HUES6 (cell line): ENCODE measurements around the gene LIN7B.
"Not testable (repeated sequence)": the region's sequence is repeated elsewhere in the genome, so short reads cannot be mapped to it uniquely, and the experiment has no call there.

Experiments used
- H3K27ac ChIP-seq: 2 replicates; pipeline ENCODE4 v1.7.0; 2013; ENCODE audit warnings: low read depth, mild to moderate bottlenecking, low read length, inconsistent platforms
- H3K27me3 ChIP-seq: 2 replicates; pipeline ENCODE4 v1.6.1; 2013; ENCODE audit warnings: low read length; ENCODE audit not compliant: control insufficient read depth, insufficient read depth
- H3K36me3 ChIP-seq: 2 replicates; pipeline ENCODE4 v1.6.1; 2013; ENCODE audit warnings: low read length; ENCODE audit not compliant: control insufficient read depth, insufficient read depth
- H3K4me1 ChIP-seq: 2 replicates; pipeline ENCODE4 v1.6.1; 2013; ENCODE audit warnings: low read length; ENCODE audit not compliant: control insufficient read depth, insufficient read depth
- H3K4me3 ChIP-seq: 2 replicates; pipeline ENCODE4 v1.5.1; 2013; ENCODE audit warnings: low read depth, low read length
- H3K9ac ChIP-seq: one replicate; pipeline ENCODE4 v1.6.1; 2013; ENCODE audit warnings: mild to moderate bottlenecking, low read length
- H3K9me3 ChIP-seq: 2 replicates; pipeline ENCODE4 v1.6.1; 2013; ENCODE audit warnings: low read depth, low read length; ENCODE audit not compliant: control insufficient read depth, insufficient read depth

Gene LIN7B, protein sequence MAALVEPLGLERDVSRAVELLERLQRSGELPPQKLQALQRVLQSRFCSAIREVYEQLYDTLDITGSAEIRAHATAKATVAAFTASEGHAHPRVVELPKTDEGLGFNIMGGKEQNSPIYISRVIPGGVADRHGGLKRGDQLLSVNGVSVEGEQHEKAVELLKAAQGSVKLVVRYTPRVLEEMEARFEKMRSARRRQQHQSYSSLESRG

DNA sequence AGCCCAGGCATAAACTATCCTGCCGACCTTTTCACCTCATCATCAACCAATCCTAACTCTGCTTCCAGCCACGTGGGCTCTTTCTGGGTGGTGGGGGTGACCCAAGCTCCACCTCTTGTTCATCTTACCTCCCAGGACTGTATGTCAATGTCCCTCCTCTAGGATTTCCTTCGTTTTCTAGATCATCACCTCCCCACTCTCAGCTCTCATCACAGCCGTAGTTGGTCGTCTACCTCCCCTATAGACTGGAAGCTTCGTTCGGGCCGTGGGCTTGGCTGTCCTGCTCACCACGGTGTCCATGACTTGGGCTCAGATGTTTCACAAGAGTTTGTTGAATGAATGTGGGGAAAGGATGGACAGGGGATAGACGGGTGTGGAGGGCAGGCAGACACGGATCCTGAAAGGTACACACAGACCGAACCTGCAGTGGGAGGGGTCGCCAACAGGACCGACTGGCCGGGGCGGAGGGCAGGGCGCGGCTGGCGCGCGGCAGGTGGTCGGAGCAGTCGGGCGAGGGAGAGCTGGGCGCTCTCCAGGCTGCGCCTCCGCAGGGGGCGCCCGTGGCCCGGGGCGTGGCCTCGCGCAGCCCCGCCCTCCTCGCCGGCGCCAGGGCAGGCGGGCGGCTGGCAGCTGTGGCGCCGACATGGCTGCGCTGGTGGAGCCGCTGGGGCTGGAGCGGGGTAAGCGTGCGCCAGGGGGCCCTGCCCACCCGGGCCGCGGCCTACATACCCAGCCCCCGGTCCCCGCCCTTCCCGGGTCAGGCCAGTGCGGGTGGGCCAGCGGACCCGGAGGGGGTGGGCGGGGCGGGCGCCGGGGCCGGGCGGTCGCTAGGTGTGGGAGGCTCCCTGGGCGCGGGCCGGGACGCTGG is at the start of gene LIN7B:
Gene LIN7B (plus strand): TSS at position 609 of the 868 bp plus-strand sequence. CDS start 35 bp downstream, at position 644.
- H3K36me3 ChIP-seq = peaks cover 10% of the 10 kb centered on the region
- peak within 1 kb of the TSS; percentile 71 for H3K4me3 ChIP-seq
- H3K9me3 ChIP-seq = no peaks in the 10 kb centered on the region
- peak within 1 kb of the TSS; percentile 79 for H3K9ac ChIP-seq
- H3K4me1 ChIP-seq = peaks cover 19% of the 10 kb centered on the region; the same call in 1 of the 2 replicates
- no peak within 1 kb of the TSS for H3K27ac ChIP-seq
- H3K27me3 ChIP-seq = peaks cover 6% of the 10 kb centered on the region

DNA sequence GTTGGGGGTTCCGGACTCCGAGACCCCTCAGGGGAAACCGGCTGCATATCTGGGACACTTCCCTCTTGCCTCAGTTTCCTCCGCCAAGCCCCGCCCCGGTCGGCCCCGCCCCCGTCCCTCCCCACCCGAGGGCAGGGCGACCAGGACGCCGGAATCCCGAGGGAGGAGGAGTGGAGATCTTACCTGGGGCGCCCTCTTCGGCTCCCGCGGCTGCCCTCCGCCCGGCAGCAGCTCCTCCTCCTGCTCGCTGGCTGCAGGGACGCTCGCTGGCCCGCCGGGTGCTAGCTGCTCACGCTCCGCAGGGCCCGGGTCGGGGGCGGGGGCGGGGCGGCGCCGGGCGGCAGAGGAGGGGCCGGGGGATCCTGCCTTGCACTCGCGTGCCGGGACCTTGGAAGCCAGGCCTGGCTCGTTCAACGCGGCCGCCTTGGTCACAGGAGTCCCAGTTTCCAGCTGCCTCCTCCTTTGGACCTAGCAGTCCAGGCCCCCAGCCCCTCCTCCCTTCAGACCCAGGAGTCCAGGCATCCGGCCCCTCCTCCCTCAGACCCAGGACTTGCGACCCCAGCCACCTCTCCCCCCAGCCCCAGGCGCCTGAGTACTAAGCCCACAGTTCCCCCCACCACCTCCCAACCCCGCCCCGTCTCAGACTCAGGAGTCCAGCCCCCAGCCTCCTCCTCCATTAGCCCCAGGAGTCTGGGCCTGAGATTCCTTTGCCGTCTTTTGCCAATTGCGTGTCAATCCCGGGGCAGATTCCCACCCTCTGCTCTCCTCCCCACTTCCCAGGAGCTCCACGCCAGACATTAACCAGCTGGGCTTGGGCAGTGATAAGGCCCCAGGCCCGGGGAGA is 49.2 kb upstream of the LIN7B start, which contains the start of gene NTF4:
Gene NTF4 (minus strand): TSS at position 51 of the 844 bp plus-strand sequence. CDS start 2,821 bp downstream, outside the sequence.
- H3K4me1 ChIP-seq = peaks cover 25% of the 10 kb centered on the region
- H3K9me3 ChIP-seq = no peaks in the 10 kb centered on the region
- H3K9ac ChIP-seq = peak within 1 kb of the TSS; percentile 7
- no peak within 1 kb of the TSS for H3K27ac ChIP-seq
- H3K4me3 ChIP-seq = peak within 1 kb of the TSS; percentile 58
- peaks cover 60% of the 10 kb centered on the region for H3K27me3 ChIP-seq
- H3K36me3 ChIP-seq = no peaks in the 10 kb centered on the region

DNA sequence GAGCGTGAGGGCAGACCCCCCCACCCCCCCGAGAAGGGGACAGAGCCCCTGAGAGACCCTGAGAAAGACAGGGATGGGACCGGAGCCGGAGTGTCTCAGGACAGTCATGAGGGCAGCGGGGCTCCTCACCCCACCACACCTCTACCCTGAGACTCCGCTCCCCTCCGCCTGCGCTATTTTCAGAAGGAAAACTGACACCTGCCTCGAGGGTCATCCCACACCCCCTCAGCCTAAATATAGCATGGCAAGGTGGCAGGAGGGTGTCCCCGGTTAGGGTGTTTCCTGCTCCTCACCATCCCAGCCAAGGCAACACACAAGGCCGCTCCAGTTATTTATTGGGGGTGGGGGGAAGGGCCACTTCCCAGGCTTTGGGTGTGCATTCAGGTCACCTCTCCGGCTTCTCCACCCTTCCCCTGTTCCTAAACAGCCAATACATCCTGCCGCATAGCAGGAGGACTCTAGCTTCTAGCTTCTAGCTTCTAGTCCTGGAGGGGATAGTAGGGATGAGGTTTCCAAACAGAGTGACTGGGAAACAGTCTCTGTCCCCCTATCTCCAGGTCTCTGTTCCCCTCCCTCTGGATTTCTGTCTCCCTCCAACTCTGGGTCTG is 48.2 kb upstream of the LIN7B start:
- peak overlapping the region; percentile 58; the same call in 1 of the 2 replicates for H3K4me3 ChIP-seq
- 0 out of 2 replicates have a peak, but pooled peaks cover 3% of the 10 kb centered on the region for H3K9me3 ChIP-seq
- H3K27me3 ChIP-seq = peaks cover 63% of the 10 kb centered on the region
- no peak overlapping the region for H3K27ac ChIP-seq
- no peaks in the 10 kb centered on the region for H3K36me3 ChIP-seq
- H3K4me1 ChIP-seq = peaks cover 25% of the 10 kb centered on the region
- H3K9ac ChIP-seq = no peak overlapping the region

DNA sequence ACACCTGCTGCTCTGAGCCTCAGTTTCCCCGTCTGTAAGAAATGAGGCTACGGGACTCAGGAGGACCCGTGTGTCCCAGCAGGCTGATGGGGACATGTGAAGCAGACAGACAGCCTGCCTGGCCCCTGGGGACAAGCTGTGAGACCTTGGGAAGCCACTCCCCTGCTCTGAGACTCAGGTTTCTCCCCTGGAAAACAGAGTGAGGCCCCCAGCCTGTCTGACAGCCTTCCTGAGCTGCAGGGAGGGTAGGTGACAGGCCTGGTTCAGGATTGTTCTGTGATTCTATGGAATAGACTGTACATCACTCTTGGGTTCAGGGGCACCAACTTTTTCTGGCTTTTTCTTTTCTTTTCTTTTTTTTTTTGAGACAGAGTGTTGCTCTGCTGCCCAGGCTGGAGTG is 46.6 kb upstream of the LIN7B start:
- Histone ChIP-seq H3K27ac (no peak overlapping the region), H3K4me3 (no peak overlapping the region), H3K4me1 (peaks cover 25% of the 10 kb centered on the region), H3K27me3 (peaks cover 73% of the 10 kb centered on the region), H3K36me3 (no peaks in the 10 kb centered on the region), H3K9ac (no peak overlapping the region), H3K9me3 (0 out of 2 replicates have a peak, but pooled peaks cover 3% of the 10 kb centered on the region)

DNA sequence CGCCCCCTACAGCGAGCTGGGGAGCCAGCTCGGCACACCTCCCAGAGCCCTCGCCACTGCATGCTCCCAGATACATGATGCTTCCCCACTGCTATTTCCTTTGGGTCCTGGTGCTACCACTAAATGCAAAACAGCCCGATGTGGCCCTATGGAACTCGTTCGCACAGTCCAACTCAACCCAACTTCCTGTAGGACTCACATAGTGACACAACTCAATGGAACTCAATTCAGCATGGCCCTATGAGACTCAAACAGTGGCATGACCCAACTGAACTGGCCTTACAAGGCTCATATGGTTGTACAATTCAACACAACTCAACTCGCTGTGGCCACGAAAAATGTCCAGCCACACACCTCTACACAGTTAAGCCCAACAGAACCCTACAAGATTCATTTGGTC is 45.1 kb upstream of the LIN7B start:
- peaks cover 87% of the 10 kb centered on the region for H3K27me3 ChIP-seq
- H3K9me3 ChIP-seq = 0 out of 2 replicates have a peak, but pooled peaks cover 3% of the 10 kb centered on the region
- H3K4me1 ChIP-seq = peaks cover 25% of the 10 kb centered on the region

DNA sequence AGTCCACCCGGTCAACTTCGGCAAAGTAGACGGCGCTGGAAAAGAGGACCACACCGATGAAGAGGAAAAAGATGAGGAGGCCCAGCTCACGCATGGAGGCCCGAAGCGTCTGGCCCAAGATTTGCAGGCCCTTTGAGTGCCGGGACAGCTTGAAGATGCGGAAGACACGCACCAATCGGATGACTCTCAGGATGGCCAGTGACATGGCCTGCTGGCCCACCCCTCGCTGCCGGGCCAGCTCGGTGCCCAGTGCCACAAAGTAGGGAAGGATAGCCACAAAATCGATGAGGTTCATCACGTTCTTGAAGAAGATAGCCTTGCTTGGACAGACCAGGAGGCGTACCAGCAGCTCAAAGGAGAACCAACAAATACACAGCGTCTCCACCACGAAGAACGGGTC is 43.8 kb upstream of the LIN7B start:
- Histone ChIP-seq H3K4me3 (no peak overlapping the region), H3K9me3 (0 out of 2 replicates have a peak, but pooled peaks cover 3% of the 10 kb centered on the region), H3K4me1 (peaks cover 16% of the 10 kb centered on the region), H3K9ac (no peak overlapping the region), H3K27ac (no peak overlapping the region), H3K36me3 (no peaks in the 10 kb centered on the region), H3K27me3 (peaks cover 92% of the 10 kb centered on the region)

More for the DNA sequence above, 45.1 kb upstream of the LIN7B start:
- no peak overlapping the region for H3K4me3 ChIP-seq
- no peaks in the 10 kb centered on the region for H3K36me3 ChIP-seq
- no peak overlapping the region for H3K9ac ChIP-seq
- H3K27ac ChIP-seq = no peak overlapping the region

DNA sequence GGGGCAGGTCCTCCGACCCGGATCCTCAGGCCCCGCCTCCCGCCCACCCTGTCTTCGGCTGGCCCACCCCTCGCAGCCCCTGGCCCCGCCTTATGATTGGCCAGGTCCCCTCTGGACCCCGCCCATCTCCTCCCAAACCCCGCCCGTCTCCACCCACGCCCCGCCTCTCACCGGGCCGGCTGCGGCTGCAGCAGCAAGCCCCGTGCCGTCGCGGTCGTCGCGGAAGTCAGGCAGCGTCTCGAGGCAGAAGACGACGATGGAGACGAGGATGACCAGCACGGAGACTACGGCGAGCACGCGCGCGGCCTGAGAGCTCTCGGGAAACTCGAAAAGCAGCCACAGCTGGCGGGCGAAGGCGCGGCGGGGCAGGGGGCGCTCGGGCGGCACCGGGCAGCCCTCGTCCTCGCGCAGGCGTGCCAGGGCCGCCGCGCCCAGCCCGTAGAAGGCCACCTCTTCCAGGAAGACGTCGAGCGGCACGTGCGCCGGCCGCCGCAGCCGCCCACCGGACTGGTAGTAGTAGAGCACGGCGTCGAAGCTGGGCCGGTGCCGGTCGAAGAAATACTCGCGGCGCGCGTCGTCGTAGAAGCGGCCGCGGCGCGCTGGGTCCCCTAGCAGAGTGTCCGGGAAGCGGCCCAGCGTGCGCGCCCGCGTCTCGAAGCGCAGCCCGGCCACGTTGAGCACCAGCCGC is 42.2 kb upstream of the LIN7B start:
- Histone ChIP-seq H3K4me3 (peak overlapping the region; percentile 46; the same call in 1 of the 2 replicates), H3K4me1 (peaks cover 6% of the 10 kb centered on the region; the same call in 1 of the 2 replicates), H3K27ac (no peak overlapping the region), H3K9ac (no peak overlapping the region), H3K9me3 (0 out of 2 replicates have a peak, but pooled peaks cover 3% of the 10 kb centered on the region), H3K36me3 (no peaks in the 10 kb centered on the region), H3K27me3 (peaks cover 76% of the 10 kb centered on the region)

DNA sequence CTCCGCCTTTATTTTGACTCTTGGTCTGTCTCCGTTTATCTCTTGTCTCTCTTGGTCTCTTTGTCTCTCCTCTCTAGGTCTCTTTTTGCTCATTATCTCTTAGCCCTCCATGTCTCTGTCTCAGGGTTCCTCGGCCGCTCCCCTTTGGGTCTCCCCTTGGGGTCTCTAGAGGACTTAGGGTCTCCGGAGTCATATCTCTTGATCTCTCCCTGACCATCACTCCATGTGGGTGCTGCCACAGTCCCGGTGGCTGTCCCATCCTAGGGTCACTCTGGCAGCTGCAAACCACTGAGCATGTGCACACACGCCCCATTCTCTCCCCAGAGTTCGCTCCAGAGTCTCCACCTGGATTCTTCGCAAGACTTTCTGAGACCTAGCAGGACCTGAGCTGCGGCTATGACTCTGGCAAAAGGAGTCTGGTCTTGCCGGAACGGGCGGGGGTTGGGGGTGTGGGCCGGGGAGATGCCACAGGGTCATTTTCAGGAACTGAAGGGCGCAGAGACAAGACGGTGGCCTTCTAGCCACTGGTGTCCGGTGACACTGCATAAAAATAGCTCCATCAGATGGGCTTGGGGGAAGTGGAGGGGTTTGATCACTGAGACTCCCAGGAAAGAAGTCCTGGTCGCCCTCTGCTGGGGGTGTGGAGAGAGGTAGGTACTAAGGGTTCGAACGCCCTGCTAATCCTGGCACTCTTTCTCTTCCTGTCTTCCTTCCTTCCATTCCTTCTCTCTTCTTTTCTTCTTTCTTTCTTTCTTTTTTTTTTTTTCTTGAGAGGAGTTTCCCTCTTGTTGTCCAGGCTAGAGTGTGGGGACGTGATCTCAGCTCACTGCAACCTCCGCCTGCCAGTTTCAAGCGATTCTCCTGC is 40.4 kb upstream of the LIN7B start:
- Histone ChIP-seq H3K36me3 (no peaks in the 10 kb centered on the region), H3K27me3 (peaks cover 60% of the 10 kb centered on the region)

DNA sequence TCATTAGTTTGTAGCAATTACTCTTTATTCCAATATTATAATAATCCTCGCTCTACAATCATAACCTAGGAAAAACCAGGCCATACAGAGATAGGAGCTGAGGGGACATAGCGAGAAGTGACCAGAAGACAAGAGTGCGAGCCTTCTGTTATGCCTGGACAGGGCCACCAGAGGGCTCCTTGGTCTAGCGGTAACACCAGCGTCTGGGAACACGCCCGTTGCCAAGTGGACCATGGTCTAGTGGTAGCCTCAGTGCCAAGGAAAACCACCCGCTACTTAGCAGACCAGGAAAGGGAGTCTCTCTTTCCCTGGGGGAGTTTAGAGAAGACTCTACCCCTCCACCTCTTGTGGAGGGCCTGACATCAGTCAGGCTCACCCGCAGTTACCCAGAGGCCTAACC is 39.3 kb upstream of the LIN7B start:
- not testable (repeated sequence) for H3K36me3 ChIP-seq, H3K9ac ChIP-seq, H3K27ac ChIP-seq, H3K4me3 ChIP-seq, H3K9me3 ChIP-seq, H3K4me1 ChIP-seq
- peaks cover 49% of the 10 kb centered on the region for H3K27me3 ChIP-seq

More for the DNA sequence above, 40.4 kb upstream of the LIN7B start:
- 0 out of 2 replicates have a peak, but pooled peaks cover 3% of the 10 kb centered on the region for H3K9me3 ChIP-seq
- no peak overlapping the region for H3K27ac ChIP-seq
- no peak overlapping the region for H3K4me3 ChIP-seq
- H3K4me1 ChIP-seq = peaks cover 6% of the 10 kb centered on the region; the same call in 1 of the 2 replicates
- H3K9ac ChIP-seq = no peak overlapping the region
